ENCODE data around the gene FARP1. TPM values are rescaled to one million over a fixed set of nuclear protein-coding genes. Genes with fewer than 3 reads are reported as not detected.

Gene FARP1
- total RNA-seq, 2 experiments from 2014 or later = 0.55 to 1.9 TPM

GRCh38 chr13:98242403-98242802, 99.5 kb downstream of the FARP1 start:
- Mint-ChIP-seq H3K27me3 (peaks cover 22% of the 10 kb centered on the region), H3K36me3 (no peaks in the 10 kb centered on the region), H3K27ac (no peak overlapping the region), H3K9me3 (no peaks in the 10 kb centered on the region), H3K4me3 (no peak overlapping the region), H3K4me1 (no peaks in the 10 kb centered on the region)
- no peak for ATAC-seq (ENCODE audit: low read depth)
- DNase-seq = no peak
- POLR2A ChIA-PET = no interaction called here

DNA sequence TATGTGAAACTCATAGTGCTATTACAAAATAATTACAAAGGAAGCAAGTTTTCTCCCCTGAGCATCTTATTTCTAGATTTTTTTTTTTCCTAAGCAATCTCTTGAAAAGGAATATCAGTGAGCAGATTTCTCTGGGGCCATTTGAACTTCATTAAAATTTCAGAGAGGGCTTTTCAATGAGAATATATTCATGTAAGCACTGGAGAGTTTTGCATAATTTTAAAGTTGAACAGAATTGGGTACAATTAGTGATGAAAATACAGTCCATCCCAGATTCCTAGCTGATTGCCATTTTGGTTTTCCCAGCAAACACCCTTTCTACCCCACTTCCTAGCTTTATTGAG, 101.0 kb downstream of the FARP1 start:
- peaks cover 20% of the 10 kb centered on the region for H3K27me3 Mint-ChIP-seq
- no peak overlapping the region for H3K27ac Mint-ChIP-seq
- no peaks in the 10 kb centered on the region for H3K9me3 Mint-ChIP-seq
- H3K36me3 Mint-ChIP-seq = no peaks in the 10 kb centered on the region
- ATAC-seq (ENCODE audit: low read depth) (no peak), DNase-seq (no peak)
- H3K4me3 Mint-ChIP-seq = no peak overlapping the region
- POLR2A ChIA-PET = no interaction called here
- H3K4me1 Mint-ChIP-seq = no peaks in the 10 kb centered on the region

DNA sequence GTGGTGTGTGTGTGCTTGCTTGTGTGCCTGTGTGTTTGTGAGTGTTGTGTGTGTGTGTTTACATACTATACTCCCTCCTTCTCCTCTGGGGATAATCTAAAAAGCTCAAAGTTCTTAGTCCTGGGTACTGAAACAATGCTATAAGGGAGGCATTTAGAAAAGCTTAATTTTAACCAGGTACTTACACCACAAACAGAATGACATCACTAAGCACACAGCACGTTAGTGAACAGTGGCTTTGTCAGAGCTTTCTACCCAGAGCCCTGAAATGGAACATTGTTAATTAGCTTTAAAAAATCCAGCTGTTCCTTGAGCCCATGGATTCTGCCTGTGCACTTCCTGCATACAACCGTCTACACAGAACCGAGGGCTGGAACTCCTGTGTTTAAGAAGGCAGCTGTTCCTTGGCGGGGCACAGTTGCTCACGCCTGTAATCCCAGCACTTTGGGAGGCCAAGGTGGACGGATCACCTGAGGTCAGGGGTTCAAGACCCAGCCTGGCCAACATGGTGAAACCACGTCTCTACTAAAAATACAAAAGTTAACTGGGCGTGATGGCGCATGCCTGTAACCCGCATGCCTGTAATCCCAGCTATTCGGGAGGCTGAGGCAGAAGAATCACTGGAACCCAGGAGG, 103.8 kb downstream of the FARP1 start:
- H3K36me3 Mint-ChIP-seq = no peaks in the 10 kb centered on the region
- POLR2A ChIA-PET = no interaction called here
- DNase-seq = no peak
- ATAC-seq (ENCODE audit: low read depth) = no peak
- no peaks in the 10 kb centered on the region for H3K4me1 Mint-ChIP-seq
- no peak overlapping the region for H3K27ac Mint-ChIP-seq
- no peaks in the 10 kb centered on the region for H3K9me3 Mint-ChIP-seq
- peaks cover 20% of the 10 kb centered on the region for H3K27me3 Mint-ChIP-seq
- H3K4me3 Mint-ChIP-seq = no peak overlapping the region

DNA sequence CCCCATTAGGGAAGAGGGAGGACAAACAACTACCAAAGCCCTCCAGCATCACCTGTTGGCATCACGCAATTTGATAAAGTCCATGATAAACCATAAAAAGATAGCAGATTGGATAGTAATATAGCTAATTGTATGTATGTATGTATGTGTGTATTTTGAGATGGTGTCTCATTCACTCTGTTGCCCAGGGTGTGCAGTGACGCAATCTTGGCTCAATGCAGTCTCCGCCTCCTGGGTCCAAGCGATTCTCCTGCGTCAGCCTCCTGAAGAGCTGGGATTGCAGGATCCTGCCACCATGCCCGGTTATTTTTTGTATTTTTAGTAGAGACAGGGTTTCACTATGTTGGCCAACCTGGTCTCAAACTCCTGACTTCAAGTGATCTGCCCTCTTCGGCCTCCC, 108.8 kb downstream of the FARP1 start:
- POLR2A ChIA-PET = no interaction called here
- no peak for ATAC-seq (ENCODE audit: low read depth)
- H3K4me3 Mint-ChIP-seq = no peak overlapping the region
- H3K9me3 Mint-ChIP-seq = no peaks in the 10 kb centered on the region
- H3K4me1 Mint-ChIP-seq = no peaks in the 10 kb centered on the region
- no peaks in the 10 kb centered on the region for H3K36me3 Mint-ChIP-seq
- DNase-seq = no peak
- H3K27ac Mint-ChIP-seq = no peak overlapping the region
- no peaks in the 10 kb centered on the region for H3K27me3 Mint-ChIP-seq

GRCh38 chr13:98252931-98253470, 110.1 kb downstream of the FARP1 start:
- H3K4me3 Mint-ChIP-seq = no peak overlapping the region
- peaks cover 2% of the 10 kb centered on the region for H3K27me3 Mint-ChIP-seq
- POLR2A ChIA-PET = no interaction called here
- H3K27ac Mint-ChIP-seq = no peak overlapping the region
- DNase-seq (no peak), ATAC-seq (ENCODE audit: low read depth) (no peak)
- H3K9me3 Mint-ChIP-seq = no peaks in the 10 kb centered on the region
- H3K4me1 Mint-ChIP-seq = no peaks in the 10 kb centered on the region
- H3K36me3 Mint-ChIP-seq = no peaks in the 10 kb centered on the region

- Mint-ChIP-seq H3K36me3 (no peaks in the 10 kb centered on the region), H3K27ac (no peak overlapping the region), H3K9me3 (no peaks in the 10 kb centered on the region), H3K4me1 (no peaks in the 10 kb centered on the region), H3K27me3 (peaks cover 3% of the 10 kb centered on the region), H3K4me3 (no peak overlapping the region)
- no peak for DNase-seq
- POLR2A ChIA-PET = no interaction called here
- ATAC-seq (ENCODE audit: low read depth) = no peak
Observed at GRCh38 chr13:98253526-98253925, 110.6 kb downstream of the FARP1 start.

DNA sequence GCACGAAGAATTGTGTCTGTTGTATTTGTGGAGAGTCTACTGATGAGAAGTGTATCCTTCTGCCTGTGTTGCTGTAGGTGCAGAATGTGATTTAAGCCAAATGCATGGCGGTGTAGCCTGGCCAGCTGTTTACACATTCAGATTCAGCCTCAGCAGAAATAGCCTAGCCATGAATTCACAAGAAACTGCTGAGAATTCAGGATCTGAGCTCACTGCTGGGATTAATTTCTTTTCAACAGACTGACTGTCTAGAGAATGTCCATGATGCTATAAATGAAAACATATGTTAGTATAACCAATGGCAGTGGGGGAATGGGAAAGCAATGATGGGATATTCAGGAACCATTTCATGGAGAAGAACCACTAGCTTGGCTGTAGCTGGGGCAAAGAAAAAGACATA, 111.6 kb downstream of the FARP1 start:
- ATAC-seq (ENCODE audit: low read depth) (no peak), DNase-seq (no peak)
- no peaks in the 10 kb centered on the region for H3K4me1 Mint-ChIP-seq
- H3K27me3 Mint-ChIP-seq = peaks cover 3% of the 10 kb centered on the region
- no peaks in the 10 kb centered on the region for H3K36me3 Mint-ChIP-seq
- H3K4me3 Mint-ChIP-seq = no peak overlapping the region
- POLR2A ChIA-PET = no interaction called here
- no peaks in the 10 kb centered on the region for H3K9me3 Mint-ChIP-seq
- H3K27ac Mint-ChIP-seq = no peak overlapping the region

DNA sequence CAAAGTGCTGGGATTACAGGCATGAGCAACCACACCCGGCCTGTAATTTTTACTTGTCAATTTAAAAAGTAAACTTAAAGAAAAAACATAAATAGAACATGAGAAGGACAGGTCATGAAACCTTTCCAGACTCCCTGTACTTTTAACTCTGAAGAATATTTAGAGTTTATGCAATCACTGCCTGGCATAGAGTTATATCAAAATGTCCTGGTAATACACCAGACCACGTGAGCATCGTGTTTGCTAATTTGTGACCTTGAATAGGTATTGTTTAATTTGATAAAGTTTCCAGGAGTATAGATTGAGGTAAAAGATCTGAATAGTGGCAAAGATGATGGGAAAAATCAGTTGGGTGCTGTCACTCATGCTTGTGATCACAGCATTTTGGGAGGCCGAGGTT, 115.3 kb downstream of the FARP1 start:
- no peak for ATAC-seq (ENCODE audit: low read depth)
- H3K4me3 Mint-ChIP-seq = no peak overlapping the region
- H3K9me3 Mint-ChIP-seq = no peaks in the 10 kb centered on the region
- DNase-seq = no peak
- H3K27me3 Mint-ChIP-seq = peaks cover 5% of the 10 kb centered on the region
- no peaks in the 10 kb centered on the region for H3K36me3 Mint-ChIP-seq
- POLR2A ChIA-PET = no interaction called here
- no peaks in the 10 kb centered on the region for H3K4me1 Mint-ChIP-seq
- no peak overlapping the region for H3K27ac Mint-ChIP-seq

- ATAC-seq (ENCODE audit: low read depth) = no peak
- no peak overlapping the region for H3K27ac Mint-ChIP-seq
- no peak overlapping the region for H3K4me3 Mint-ChIP-seq
- H3K4me1 Mint-ChIP-seq = no peaks in the 10 kb centered on the region
- DNase-seq = no peak
- peaks cover 9% of the 10 kb centered on the region for H3K27me3 Mint-ChIP-seq
- no peaks in the 10 kb centered on the region for H3K36me3 Mint-ChIP-seq
- no peaks in the 10 kb centered on the region for H3K9me3 Mint-ChIP-seq
- POLR2A ChIA-PET = no interaction called here
Observed at GRCh38 chr13:98260357-98261164, 117.7 kb downstream of the FARP1 start.

- Mint-ChIP-seq H3K4me1 (no peaks in the 10 kb centered on the region), H3K27me3 (peaks cover 9% of the 10 kb centered on the region), H3K27ac (no peak overlapping the region), H3K36me3 (no peaks in the 10 kb centered on the region), H3K9me3 (no peaks in the 10 kb centered on the region), H3K4me3 (no peak overlapping the region)
- no peak for DNase-seq
- ATAC-seq (ENCODE audit: low read depth) = no peak
- POLR2A ChIA-PET = no interaction called here
Observed at GRCh38 chr13:98261165-98261702, 118.3 kb downstream of the FARP1 start.

DNA sequence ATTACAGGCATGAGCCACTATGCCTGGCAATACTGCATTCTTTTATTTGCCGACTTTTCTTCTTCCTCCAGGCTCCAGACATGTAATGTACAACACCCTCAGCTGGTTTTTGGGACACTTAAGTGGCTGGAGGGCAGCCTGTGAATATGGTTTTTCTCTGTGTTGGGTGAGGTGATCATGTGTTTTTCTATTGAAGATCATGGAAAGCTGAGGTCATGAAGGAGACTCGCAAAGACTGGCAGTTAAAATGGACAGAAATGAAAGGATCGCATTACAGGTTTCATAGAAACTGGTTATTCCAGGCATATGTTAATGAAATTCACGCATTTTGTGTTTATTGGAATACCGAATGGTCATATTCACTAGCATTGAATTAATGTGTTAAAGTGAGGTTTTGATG, 119.4 kb downstream of the FARP1 start:
- Mint-ChIP-seq H3K36me3 (no peaks in the 10 kb centered on the region), H3K9me3 (no peaks in the 10 kb centered on the region), H3K27ac (no peak overlapping the region), H3K4me1 (no peaks in the 10 kb centered on the region), H3K27me3 (peaks cover 9% of the 10 kb centered on the region), H3K4me3 (no peak overlapping the region)
- POLR2A ChIA-PET = no interaction called here
- ATAC-seq (ENCODE audit: low read depth) (no peak), DNase-seq (no peak)

- Mint-ChIP-seq H3K27me3 (peaks cover 6% of the 10 kb centered on the region), H3K4me1 (no peaks in the 10 kb centered on the region), H3K9me3 (no peaks in the 10 kb centered on the region), H3K4me3 (no peak overlapping the region), H3K27ac (no peak overlapping the region), H3K36me3 (no peaks in the 10 kb centered on the region)
- no peak for DNase-seq
- POLR2A ChIA-PET = no interaction called here
- ATAC-seq (ENCODE audit: low read depth) = no peak
Observed at GRCh38 chr13:98263841-98264240, 120.9 kb downstream of the FARP1 start.

GRCh38 chr13:98264877-98265276, 122.0 kb downstream of the FARP1 start:
- DNase-seq (no peak), ATAC-seq (ENCODE audit: low read depth) (no peak)
- Mint-ChIP-seq H3K27me3 (peaks cover 6% of the 10 kb centered on the region), H3K36me3 (no peaks in the 10 kb centered on the region), H3K9me3 (no peaks in the 10 kb centered on the region), H3K4me3 (no peak overlapping the region), H3K27ac (no peak overlapping the region), H3K4me1 (no peaks in the 10 kb centered on the region)
- POLR2A ChIA-PET = no interaction called here
